ENCODE measurements around the gene STON2.
"Not testable (repeated sequence)": the region's sequence is repeated elsewhere in the genome, so short reads cannot be mapped to it uniquely, and the experiment has no call there.

STON2 gene

DNA sequence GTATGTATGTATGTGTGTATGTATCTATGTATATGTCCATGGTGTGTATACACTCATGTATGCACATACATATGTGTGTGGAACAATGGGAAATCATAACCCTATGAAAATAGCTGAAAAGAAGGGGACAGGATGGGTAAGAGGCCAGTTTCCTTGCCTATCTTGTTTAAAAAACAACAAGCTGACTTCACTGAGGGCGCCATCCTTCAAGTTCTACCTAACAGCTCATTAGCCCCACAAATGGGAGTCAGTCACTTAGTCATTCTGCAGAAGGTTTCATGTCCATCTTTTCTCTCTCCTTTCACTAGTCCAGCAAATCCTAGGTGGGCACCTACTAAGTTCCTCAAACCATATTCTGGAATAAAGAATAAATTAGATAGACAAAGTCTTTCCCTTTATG is 14.7 kb downstream of the STON2 start:
- peaks cover 9 to 10% of the 10 kb centered on the region in 2 donors for H3K4me1 ChIP-seq (ENCODE audit: control insufficient read depth in 2 of 2, insufficient read depth in 1 of 2, low read depth in 1 of 2, low read length in 2 of 2)
- no peak overlapping the region for H3K4me3 ChIP-seq (ENCODE audit: low read length in 2 of 2)
- H3K14ac ChIP-seq (ENCODE audit: low read length): no peak overlapping the region
- H3K36me3 ChIP-seq (replicated peaks in 1 of 2; ENCODE audit: control insufficient read depth in 2 of 2, insufficient read depth in 2 of 2, low read length in 2 of 2): peaks cover 0 to 16% of the 10 kb centered on the region in 2 donors
- H2BK120ac ChIP-seq (ENCODE audit: low read depth, low read length): no peak overlapping the region
- H2BK15ac ChIP-seq (ENCODE audit: low read length): no peak overlapping the region
- no peak overlapping the region for H2AFZ ChIP-seq (ENCODE audit: low read length)
- H4K91ac ChIP-seq (ENCODE audit: low read depth, low read length, poor library complexity): no peak overlapping the region
- H2BK5ac ChIP-seq (ENCODE audit: low read length): no peak overlapping the region
- H3K27me3 ChIP-seq (ENCODE audit: control insufficient read depth in 3 of 3, insufficient read depth in 3 of 3, low read depth in 1 of 3, low read length in 3 of 3): no peaks in the 10 kb centered on the region
- H3K18ac ChIP-seq (ENCODE audit: low read length): no peak overlapping the region
- no peaks in the 10 kb centered on the region for H3K79me1 ChIP-seq (ENCODE audit: low read depth, low read length)
- no peak overlapping the region for H3K9ac ChIP-seq (ENCODE audit: low read depth, low read length, poor library complexity)
- H4K8ac ChIP-seq (ENCODE audit: low read depth, low read length): no peak overlapping the region
- H3K9me3 ChIP-seq (replicated peaks in 1 of 2; ENCODE audit: control insufficient read depth in 2 of 2, insufficient read depth in 1 of 2, low read depth in 1 of 2, low read length in 2 of 2): peaks cover 0 to 2% of the 10 kb centered on the region in 2 donors
- no peak overlapping the region for H3K4me2 ChIP-seq (ENCODE audit: insufficient read depth, low read length, poor library complexity, severe bottlenecking)
- no peak overlapping the region for H3K27ac ChIP-seq (replicated peaks; ENCODE audit: low read length)
- DNase-seq (ENCODE audit: low spot score): no peak
- H3K23ac ChIP-seq (ENCODE audit: low read depth, low read length, poor library complexity): no peak overlapping the region
- no peak overlapping the region for H2BK12ac ChIP-seq (ENCODE audit: low read length)
- no peak overlapping the region for H3K4ac ChIP-seq (ENCODE audit: low read length)
- H2AK5ac ChIP-seq (ENCODE audit: low read depth, low read length): no peak overlapping the region
- WGBS, 2 donors (ENCODE audit: extremely low coverage in 2 of 2, insufficient read length in 2 of 2, insufficient replicate concordance in 1 of 2): no CpG with 5 or more reads among the region's 1 CpG

DNA sequence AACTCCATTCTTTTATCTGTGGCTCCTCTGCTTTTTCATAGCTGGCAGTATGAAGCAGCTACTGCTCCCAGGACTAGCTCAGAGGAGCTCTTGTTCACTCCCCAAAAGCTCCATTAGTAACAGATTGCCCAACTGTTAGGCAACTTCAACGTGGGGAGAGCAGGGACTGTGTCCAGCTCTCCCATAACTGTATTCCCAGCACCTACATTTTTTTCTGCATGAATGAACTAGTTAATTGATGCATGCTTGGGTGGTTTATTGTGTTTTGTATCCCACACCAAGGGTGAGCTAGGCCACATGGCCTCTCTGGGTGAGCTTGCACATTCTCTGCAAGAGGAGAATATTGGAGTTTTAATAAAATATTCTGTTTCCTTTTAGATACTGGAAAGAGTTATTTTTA is 15.2 kb downstream of the STON2 start:
- no peak overlapping the region for H4K91ac ChIP-seq (ENCODE audit: low read depth, low read length, poor library complexity)
- H2AFZ ChIP-seq (ENCODE audit: low read length): no peak overlapping the region
- H3K9me3 ChIP-seq (replicated peaks in 1 of 2; ENCODE audit: control insufficient read depth in 2 of 2, insufficient read depth in 1 of 2, low read depth in 1 of 2, low read length in 2 of 2): peaks cover 0 to 7% of the 10 kb centered on the region in 2 donors
- no peak overlapping the region for H4K8ac ChIP-seq (ENCODE audit: low read depth, low read length)
- H3K23ac ChIP-seq (ENCODE audit: low read depth, low read length, poor library complexity): no peak overlapping the region
- no peak overlapping the region for H3K4me2 ChIP-seq (ENCODE audit: insufficient read depth, low read length, poor library complexity, severe bottlenecking)
- H3K18ac ChIP-seq (ENCODE audit: low read length): peak overlapping the region; percentile 45
- H3K14ac ChIP-seq (ENCODE audit: low read length): no peak overlapping the region
- no peak overlapping the region for H3K9ac ChIP-seq (ENCODE audit: low read depth, low read length, poor library complexity)
- no peak overlapping the region for H2BK5ac ChIP-seq (ENCODE audit: low read length)
- no CpG with 5 or more reads among the region's 1 CpG for WGBS, 2 donors (ENCODE audit: extremely low coverage in 2 of 2, insufficient read length in 2 of 2, insufficient replicate concordance in 1 of 2)
- H2BK12ac ChIP-seq (ENCODE audit: low read length): no peak overlapping the region
- H2BK120ac ChIP-seq (ENCODE audit: low read depth, low read length): no peak overlapping the region
- no peak overlapping the region for H3K4me3 ChIP-seq (ENCODE audit: low read length in 2 of 2)
- DNase-seq (ENCODE audit: low spot score): no peak
- no peaks in the 10 kb centered on the region for H3K79me1 ChIP-seq (ENCODE audit: low read depth, low read length)
- peaks cover 0 to 16% of the 10 kb centered on the region in 2 donors for H3K36me3 ChIP-seq (replicated peaks in 1 of 2; ENCODE audit: control insufficient read depth in 2 of 2, insufficient read depth in 2 of 2, low read length in 2 of 2)
- H3K27ac ChIP-seq (replicated peaks; ENCODE audit: low read length): no peak overlapping the region
- no peaks in the 10 kb centered on the region for H3K27me3 ChIP-seq (ENCODE audit: control insufficient read depth in 3 of 3, insufficient read depth in 3 of 3, low read depth in 1 of 3, low read length in 3 of 3)
- no peak overlapping the region for H2BK15ac ChIP-seq (ENCODE audit: low read length)
- no peak overlapping the region for H3K4ac ChIP-seq (ENCODE audit: low read length)
- H2AK5ac ChIP-seq (ENCODE audit: low read depth, low read length): no peak overlapping the region
- H3K4me1 ChIP-seq (ENCODE audit: control insufficient read depth in 2 of 2, insufficient read depth in 1 of 2, low read depth in 1 of 2, low read length in 2 of 2): peaks cover 9 to 10% of the 10 kb centered on the region in 2 donors

DNA sequence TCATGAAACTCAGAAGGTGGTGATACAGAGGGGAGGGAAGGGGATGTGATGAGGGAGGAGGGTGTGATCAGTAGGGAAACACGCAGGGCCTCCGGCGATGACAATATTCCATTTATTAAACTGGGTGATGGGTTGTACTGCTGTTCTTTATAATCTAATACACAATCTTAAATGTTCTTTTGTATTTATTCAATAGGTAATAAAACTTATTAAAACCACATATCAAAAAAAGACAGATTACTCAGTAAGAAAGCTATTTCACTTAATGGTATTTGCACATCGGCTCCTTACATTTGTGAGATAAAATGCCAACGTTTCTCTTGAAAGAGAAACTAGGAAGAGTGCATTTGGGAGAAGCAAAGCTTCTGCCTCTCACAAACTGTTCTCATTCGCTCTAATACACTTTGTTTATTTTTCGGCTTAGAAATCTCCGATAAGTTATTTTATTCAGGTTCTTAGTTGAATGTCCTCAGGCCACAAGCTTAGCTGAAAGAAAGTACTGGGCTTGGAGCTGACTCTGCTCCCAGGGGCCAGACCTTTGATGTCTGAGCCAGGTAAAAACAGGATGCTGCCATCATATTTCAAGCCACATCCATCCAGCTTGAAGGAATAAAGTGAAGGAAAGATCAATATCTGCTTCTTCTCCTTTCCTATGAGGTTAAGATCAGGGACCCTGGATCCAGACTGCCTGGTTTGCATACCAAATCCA is 17.5 kb downstream of the STON2 start:
- no peak overlapping the region for H3K4me3 ChIP-seq (ENCODE audit: low read length in 2 of 2)
- no CpG with 5 or more reads among the region's 8 CpGs for WGBS, 2 donors (ENCODE audit: extremely low coverage in 2 of 2, insufficient read length in 2 of 2, insufficient replicate concordance in 1 of 2)

DNA sequence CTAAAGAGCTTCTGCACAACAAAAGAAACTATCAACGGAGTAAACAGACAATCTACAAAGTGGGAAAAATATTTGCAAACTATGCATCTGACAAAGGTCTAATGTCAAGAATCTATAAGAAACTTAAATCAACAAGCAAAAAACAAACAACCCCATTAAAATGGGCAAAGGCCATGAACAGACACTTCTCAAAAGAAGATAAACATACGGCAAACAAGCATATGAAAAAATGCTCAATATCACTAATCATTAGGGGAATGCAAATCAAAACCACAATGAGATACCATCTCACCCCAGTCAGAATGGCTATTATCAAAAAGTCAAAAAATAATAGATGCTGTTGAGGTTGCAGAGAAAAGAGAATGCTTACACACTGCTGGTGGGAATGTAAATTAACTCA is 20.1 kb downstream of the STON2 start:
- H3K4me2 ChIP-seq (ENCODE audit: insufficient read depth, low read length, poor library complexity, severe bottlenecking); H3K14ac ChIP-seq (ENCODE audit: low read length); DNase-seq (ENCODE audit: low spot score); H3K4me3 ChIP-seq (ENCODE audit: low read length in 2 of 2); H2BK15ac ChIP-seq (ENCODE audit: low read length); H3K9ac ChIP-seq (ENCODE audit: low read depth, low read length, poor library complexity); H4K91ac ChIP-seq (ENCODE audit: low read depth, low read length, poor library complexity); H3K23ac ChIP-seq (ENCODE audit: low read depth, low read length, poor library complexity); H3K18ac ChIP-seq (ENCODE audit: low read length); H3K4me1 ChIP-seq (ENCODE audit: control insufficient read depth in 2 of 2, insufficient read depth in 1 of 2, low read depth in 1 of 2, low read length in 2 of 2); H3K79me1 ChIP-seq (ENCODE audit: low read depth, low read length); H2BK5ac ChIP-seq (ENCODE audit: low read length); H3K27ac ChIP-seq (replicated peaks; ENCODE audit: low read length); H3K27me3 ChIP-seq (ENCODE audit: control insufficient read depth in 3 of 3, insufficient read depth in 3 of 3, low read depth in 1 of 3, low read length in 3 of 3); H2BK120ac ChIP-seq (ENCODE audit: low read depth, low read length); H2BK12ac ChIP-seq (ENCODE audit: low read length); H3K36me3 ChIP-seq (replicated peaks in 1 of 2; ENCODE audit: control insufficient read depth in 2 of 2, insufficient read depth in 2 of 2, low read length in 2 of 2); H2AFZ ChIP-seq (ENCODE audit: low read length); H2AK5ac ChIP-seq (ENCODE audit: low read depth, low read length); H4K8ac ChIP-seq (ENCODE audit: low read depth, low read length); H3K4ac ChIP-seq (ENCODE audit: low read length): not testable (repeated sequence)
- H3K9me3 ChIP-seq (replicated peaks in 1 of 2; ENCODE audit: control insufficient read depth in 2 of 2, insufficient read depth in 1 of 2, low read depth in 1 of 2, low read length in 2 of 2): peaks cover 0 to 21% of the 10 kb centered on the region in 2 donors
- WGBS, 2 donors (ENCODE audit: extremely low coverage in 2 of 2, insufficient read length in 2 of 2, insufficient replicate concordance in 1 of 2): no CpG with 5 or more reads among the region's 2 CpGs

More for the DNA sequence above, 17.5 kb downstream of the STON2 start:
- Histone ChIP-seq H2BK5ac (ENCODE audit: low read length) (no peak overlapping the region), H3K27me3 (ENCODE audit: control insufficient read depth in 3 of 3, insufficient read depth in 3 of 3, low read depth in 1 of 3, low read length in 3 of 3) (no peaks in the 10 kb centered on the region), H3K9me3 (replicated peaks in 1 of 2; ENCODE audit: control insufficient read depth in 2 of 2, insufficient read depth in 1 of 2, low read depth in 1 of 2, low read length in 2 of 2) (peaks cover 0 to 17% of the 10 kb centered on the region in 2 donors), H2BK12ac (ENCODE audit: low read length) (no peak overlapping the region), H2BK120ac (ENCODE audit: low read depth, low read length) (no peak overlapping the region), H2AK5ac (ENCODE audit: low read depth, low read length) (no peak overlapping the region), H2BK15ac (ENCODE audit: low read length) (no peak overlapping the region), H3K36me3 (replicated peaks in 1 of 2; ENCODE audit: control insufficient read depth in 2 of 2, insufficient read depth in 2 of 2, low read length in 2 of 2) (peaks cover 0 to 10% of the 10 kb centered on the region in 2 donors), H2AFZ (ENCODE audit: low read length) (no peak overlapping the region), H3K4me1 (ENCODE audit: control insufficient read depth in 2 of 2, insufficient read depth in 1 of 2, low read depth in 1 of 2, low read length in 2 of 2) (peaks cover 9 to 10% of the 10 kb centered on the region in 2 donors), H3K79me1 (ENCODE audit: low read depth, low read length) (no peaks in the 10 kb centered on the region), H3K4ac (ENCODE audit: low read length) (no peak overlapping the region), H3K18ac (ENCODE audit: low read length) (no peak overlapping the region), H3K23ac (ENCODE audit: low read depth, low read length, poor library complexity) (no peak overlapping the region), H3K9ac (ENCODE audit: low read depth, low read length, poor library complexity) (no peak overlapping the region), H4K91ac (ENCODE audit: low read depth, low read length, poor library complexity) (no peak overlapping the region), H3K14ac (ENCODE audit: low read length) (no peak overlapping the region), H3K27ac (replicated peaks; ENCODE audit: low read length) (no peak overlapping the region), H4K8ac (ENCODE audit: low read depth, low read length) (no peak overlapping the region), H3K4me2 (ENCODE audit: insufficient read depth, low read length, poor library complexity, severe bottlenecking) (no peak overlapping the region)
- DNase-seq (ENCODE audit: low spot score): no peak
